ENCODE results near the gene ACTRT2. TPM values are rescaled to one million over a fixed set of nuclear protein-coding genes. Genes with fewer than 3 reads are reported as not detected.

Gene ACTRT2
- total RNA-seq, 1 experiment from 2014 or later: not detected

- POLR2A ChIA-PET (ENCODE audit: unreplicated experiment): no interaction called here
Observed at GRCh38 chr1:3053366-3053980, 32.2 kb downstream of the ACTRT2 start.

GRCh38 chr1:3053986-3054385 is 32.7 kb downstream of the ACTRT2 start:
- intact Hi-C loops (cut with micrococcal nuclease): no loop called here
- Histone ChIP-seq H2AFZ (ENCODE audit: low read length) (no peak overlapping the region), H4K20me1 (ENCODE audit: low read length) (no peaks in the 10 kb centered on the region), H3K9me3 (ENCODE audit: low read length) (no peaks in the 10 kb centered on the region), H3K27ac (ENCODE audit: low read length) (no peak overlapping the region), H3K36me3 (ENCODE audit: low read depth, low read length) (no peaks in the 10 kb centered on the region), H3F3A (ENCODE audit: low read length, unreplicated experiment) (no peaks in the 10 kb centered on the region), H3K4me3 (ENCODE audit: low read length) (no peak overlapping the region), H3K79me2 (ENCODE audit: low read length) (no peaks in the 10 kb centered on the region), H3K4me1 (ENCODE audit: insufficient read depth, low read length) (no peaks in the 10 kb centered on the region), H3K9me2 (replicated peaks; ENCODE audit: low read length) (no peaks in the 10 kb centered on the region), H3K4me2 (ENCODE audit: low read length) (no peak overlapping the region), H3K27me3 (ENCODE audit: low read length) (peaks cover 71% of the 10 kb centered on the region), H3K9ac (ENCODE audit: low read length) (no peak overlapping the region)
- no peak for TF ChIP-seq EZH2 (IDR thresholded peaks at IDR 0.05; ENCODE audit: low read length, unreplicated experiment)
- no peak for TF ChIP-seq EZH2phosphoT487 (IDR thresholded peaks at IDR 0.05; ENCODE audit: borderline replicate concordance, low read length)
- no peak for TF ChIP-seq CTCF (conservative IDR thresholded peaks at IDR 0.05; ENCODE audit: low read depth, low read length)
- ChIA-PET CTCF (no interaction called here), POLR2A (ENCODE audit: unreplicated experiment) (no interaction called here)
- DNase-seq (no peak), ATAC-seq (no peak)
- BruUV-seq (replicated peaks): no TSS peak

More at GRCh38 chr1:3053366-3053980, 32.2 kb downstream of the ACTRT2 start:
- TF ChIP-seq CTCF (conservative IDR thresholded peaks at IDR 0.05; ENCODE audit: low read depth, low read length) (no peak), EZH2phosphoT487 (IDR thresholded peaks at IDR 0.05; ENCODE audit: borderline replicate concordance, low read length) (no peak), EZH2 (IDR thresholded peaks at IDR 0.05; ENCODE audit: low read length, unreplicated experiment) (no peak)
- DNase-seq (no peak), ATAC-seq (no peak)
- Histone ChIP-seq H3K9ac (ENCODE audit: low read length) (no peak overlapping the region), H3K27me3 (ENCODE audit: low read length) (peaks cover 69% of the 10 kb centered on the region), H3K79me2 (ENCODE audit: low read length) (no peaks in the 10 kb centered on the region), H4K20me1 (ENCODE audit: low read length) (no peaks in the 10 kb centered on the region), H3K4me3 (ENCODE audit: low read length) (no peak overlapping the region), H3K9me2 (replicated peaks; ENCODE audit: low read length) (no peaks in the 10 kb centered on the region), H3F3A (ENCODE audit: low read length, unreplicated experiment) (no peaks in the 10 kb centered on the region), H3K36me3 (ENCODE audit: low read depth, low read length) (no peaks in the 10 kb centered on the region), H3K4me1 (ENCODE audit: insufficient read depth, low read length) (no peaks in the 10 kb centered on the region), H2AFZ (ENCODE audit: low read length) (no peak overlapping the region), H3K4me2 (ENCODE audit: low read length) (no peak overlapping the region), H3K27ac (ENCODE audit: low read length) (no peak overlapping the region), H3K9me3 (ENCODE audit: low read length) (no peaks in the 10 kb centered on the region)
- intact Hi-C loops (cut with micrococcal nuclease): no loop called here
- BruUV-seq (replicated peaks): no TSS peak
- CTCF ChIA-PET: no interaction called here

GRCh38 chr1:3054474-3054873 is 33.2 kb downstream of the ACTRT2 start:
- Histone ChIP-seq H3K9ac (ENCODE audit: low read length) (no peak overlapping the region), H3K4me1 (ENCODE audit: insufficient read depth, low read length) (no peaks in the 10 kb centered on the region), H3K36me3 (ENCODE audit: low read depth, low read length) (no peaks in the 10 kb centered on the region), H3K4me3 (ENCODE audit: low read length) (no peak overlapping the region), H3K27me3 (ENCODE audit: low read length) (peaks cover 71% of the 10 kb centered on the region), H3K79me2 (ENCODE audit: low read length) (no peaks in the 10 kb centered on the region), H3F3A (ENCODE audit: low read length, unreplicated experiment) (no peaks in the 10 kb centered on the region), H3K4me2 (ENCODE audit: low read length) (no peak overlapping the region), H2AFZ (ENCODE audit: low read length) (no peak overlapping the region), H3K27ac (ENCODE audit: low read length) (no peak overlapping the region), H3K9me2 (replicated peaks; ENCODE audit: low read length) (no peaks in the 10 kb centered on the region), H3K9me3 (ENCODE audit: low read length) (no peaks in the 10 kb centered on the region), H4K20me1 (ENCODE audit: low read length) (no peaks in the 10 kb centered on the region)
- intact Hi-C loops (cut with micrococcal nuclease): no loop called here
- CTCF ChIA-PET: no interaction called here
- BruUV-seq (replicated peaks): no TSS peak
- TF ChIP-seq EZH2phosphoT487 (IDR thresholded peaks at IDR 0.05; ENCODE audit: borderline replicate concordance, low read length) (no peak), CTCF (conservative IDR thresholded peaks at IDR 0.05; ENCODE audit: low read depth, low read length) (no peak), EZH2 (IDR thresholded peaks at IDR 0.05; ENCODE audit: low read length, unreplicated experiment) (no peak)
- DNase-seq (no peak), ATAC-seq (no peak)
- POLR2A ChIA-PET (ENCODE audit: unreplicated experiment): no interaction called here

Measured in PC-3 (cell line).